ENCODE data around the gene TPM2. TPM values are rescaled to one million over a fixed set of nuclear protein-coding genes. Genes with fewer than 3 reads are reported as not detected.

The TPM2 gene
- total and polyA plus RNA-seq, 9 of the 15 experiments (the other 6 are each of a cell fraction or from before 2014, with no cell fraction given) = 0.28 to 16.1 (median 4.5) TPM

- TF ChIP-seq BCLAF1 (IDR thresholded peaks at IDR 0.05; ENCODE audit: borderline replicate concordance in 1 of 2, control insufficient read depth in 1 of 2, low read depth in 2 of 2, low read length in 1 of 2) (no peak), ZFX (CRISPR knock-in tag; IDR thresholded peaks at IDR 0.05) (no peak), UBTF (IDR thresholded peaks at IDR 0.05; ENCODE audit: borderline replicate concordance in 1 of 2, low read depth in 2 of 2, low read length in 2 of 2) (no peak), FOXK2 (conservative IDR thresholded peaks at IDR 0.05 in 1 of 2, IDR thresholded peaks at IDR 0.05 in 1 of 2; ENCODE audit: low read depth in 2 of 2) (no peak; a peak in 1 of 4 replicates), HNRNPUL1 (IDR thresholded peaks at IDR 0.05; ENCODE audit: low read length) (no peak), RBFOX2 (IDR thresholded peaks at IDR 0.05; ENCODE audit: low read depth, low read length) (peak; percentile 28; the same call in 1 of the 2 replicates), MNT (conservative IDR thresholded peaks at IDR 0.05) (peak in 1 of 2 experiments; percentile 32; a peak in 2 of 4 replicates), THAP12 (CRISPR knock-in tag; IDR thresholded peaks at IDR 0.05) (no peak), CC2D1A (IDR thresholded peaks at IDR 0.05) (no peak), POLR2A (conservative IDR thresholded peaks at IDR 0.05) (no peak; the same call in 1 of the 2 replicates), CSDE1 (IDR thresholded peaks at IDR 0.05) (no peak), ZNF274 (IDR thresholded peaks at IDR 0.05; ENCODE audit: borderline replicate concordance, low read depth, low read length) (no peak), FUS (optimal IDR thresholded peaks at IDR 0.05; ENCODE audit: low read depth, low read length) (no peak), TCF7 (IDR thresholded peaks at IDR 0.05; ENCODE audit: borderline replicate concordance) (no peak), RUNX1 (IDR thresholded peaks at IDR 0.05; ENCODE audit: low read depth) (no peak), BCL6 (CRISPR knock-in tag; IDR thresholded peaks at IDR 0.05) (no peak), ELK3 (CRISPR knock-in tag; IDR thresholded peaks at IDR 0.05) (no peak)
Measured at GRCh38 chr9:35729700-35730485, 40.2 kb upstream of the TPM2 start (continued).
